DND-41 (cell line): ENCODE measurements around the gene CATSPER3.

Experiments used
- EZH2 ChIP-seq: IDR thresholded peaks from 3 replicates; pipeline ENCODE4 v1.6.1; 2012; ENCODE audit warnings: borderline replicate concordance, low read depth, mild to moderate bottlenecking, moderate library complexity, low read length, inconsistent platforms; ENCODE audit not compliant: severe bottlenecking
- TF ChIP-seq, protein P1 (sequence below): IDR thresholded peaks from 2 replicates; pipeline ENCODE4 v1.5.1; 2012; ENCODE audit warnings: borderline replicate concordance, low read length, moderate library complexity, mild to moderate bottlenecking; ENCODE audit not compliant: poor library complexity, severe bottlenecking; ENCODE audit errors: extremely low read depth

- TF ChIP-seq, protein P1, sequence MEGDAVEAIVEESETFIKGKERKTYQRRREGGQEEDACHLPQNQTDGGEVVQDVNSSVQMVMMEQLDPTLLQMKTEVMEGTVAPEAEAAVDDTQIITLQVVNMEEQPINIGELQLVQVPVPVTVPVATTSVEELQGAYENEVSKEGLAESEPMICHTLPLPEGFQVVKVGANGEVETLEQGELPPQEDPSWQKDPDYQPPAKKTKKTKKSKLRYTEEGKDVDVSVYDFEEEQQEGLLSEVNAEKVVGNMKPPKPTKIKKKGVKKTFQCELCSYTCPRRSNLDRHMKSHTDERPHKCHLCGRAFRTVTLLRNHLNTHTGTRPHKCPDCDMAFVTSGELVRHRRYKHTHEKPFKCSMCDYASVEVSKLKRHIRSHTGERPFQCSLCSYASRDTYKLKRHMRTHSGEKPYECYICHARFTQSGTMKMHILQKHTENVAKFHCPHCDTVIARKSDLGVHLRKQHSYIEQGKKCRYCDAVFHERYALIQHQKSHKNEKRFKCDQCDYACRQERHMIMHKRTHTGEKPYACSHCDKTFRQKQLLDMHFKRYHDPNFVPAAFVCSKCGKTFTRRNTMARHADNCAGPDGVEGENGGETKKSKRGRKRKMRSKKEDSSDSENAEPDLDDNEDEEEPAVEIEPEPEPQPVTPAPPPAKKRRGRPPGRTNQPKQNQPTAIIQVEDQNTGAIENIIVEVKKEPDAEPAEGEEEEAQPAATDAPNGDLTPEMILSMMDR: no peak
- no peak for TF ChIP-seq EZH2
Measured at GRCh38 chr5:135041145-135041587, 73.5 kb downstream of the CATSPER3 start.
